Coronary artery (tissue), 2 donors: Measurements from ENCODE around the gene PAX5.

Experiments used
- DNase-seq: peaks from one replicate; pipeline ENCODE4 v3.0.0-alpha.2; 2017; ENCODE audit warnings: low spot score
- H3K27ac ChIP-seq, 2 donors: fragments of 200-600 bp; sonication (generic); one replicate each; pipeline ENCODE4 v1.5.1; 2016 to 2019
- H3K4me3 ChIP-seq: fragments of 200-600 bp; sonication (generic); 2 replicates; pipeline ENCODE4 v1.5.1; 2016; ENCODE audit warnings: mild to moderate bottlenecking, moderate library complexity
- TF ChIP-seq, protein P1 (sequence below): fragments of 200-600 bp; sonication (generic); IDR thresholded peaks from one replicate; pipeline ENCODE4 v1.5.1; 2019; ENCODE audit warnings: antibody characterized with exemption

The PAX5 gene

DNA sequence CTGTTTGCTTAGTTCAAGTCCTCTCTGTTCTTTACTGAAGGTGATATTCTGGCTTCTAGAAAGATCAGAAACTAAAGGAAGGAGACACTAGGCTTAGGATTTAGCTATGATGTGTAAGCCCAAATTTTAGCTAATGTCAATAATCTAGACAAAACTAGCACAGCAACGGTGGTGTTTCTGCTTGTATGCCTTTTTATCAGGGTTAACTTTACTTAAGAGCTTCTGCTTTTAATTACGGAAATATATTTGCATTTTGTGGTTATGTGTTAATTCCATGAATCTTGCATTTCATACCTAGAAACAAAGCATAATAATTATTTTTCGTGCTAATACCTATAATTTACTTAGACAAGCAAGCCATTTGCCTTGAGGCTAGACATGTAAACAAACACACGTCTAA lies 96.1 kb downstream of the PAX5 start:
- TF ChIP-seq, protein P1, sequence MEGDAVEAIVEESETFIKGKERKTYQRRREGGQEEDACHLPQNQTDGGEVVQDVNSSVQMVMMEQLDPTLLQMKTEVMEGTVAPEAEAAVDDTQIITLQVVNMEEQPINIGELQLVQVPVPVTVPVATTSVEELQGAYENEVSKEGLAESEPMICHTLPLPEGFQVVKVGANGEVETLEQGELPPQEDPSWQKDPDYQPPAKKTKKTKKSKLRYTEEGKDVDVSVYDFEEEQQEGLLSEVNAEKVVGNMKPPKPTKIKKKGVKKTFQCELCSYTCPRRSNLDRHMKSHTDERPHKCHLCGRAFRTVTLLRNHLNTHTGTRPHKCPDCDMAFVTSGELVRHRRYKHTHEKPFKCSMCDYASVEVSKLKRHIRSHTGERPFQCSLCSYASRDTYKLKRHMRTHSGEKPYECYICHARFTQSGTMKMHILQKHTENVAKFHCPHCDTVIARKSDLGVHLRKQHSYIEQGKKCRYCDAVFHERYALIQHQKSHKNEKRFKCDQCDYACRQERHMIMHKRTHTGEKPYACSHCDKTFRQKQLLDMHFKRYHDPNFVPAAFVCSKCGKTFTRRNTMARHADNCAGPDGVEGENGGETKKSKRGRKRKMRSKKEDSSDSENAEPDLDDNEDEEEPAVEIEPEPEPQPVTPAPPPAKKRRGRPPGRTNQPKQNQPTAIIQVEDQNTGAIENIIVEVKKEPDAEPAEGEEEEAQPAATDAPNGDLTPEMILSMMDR, result no peak
- Histone ChIP-seq H3K4me3 (no peak overlapping the region), H3K27ac (no peak overlapping the region)
- DNase-seq, result no peak

DNA sequence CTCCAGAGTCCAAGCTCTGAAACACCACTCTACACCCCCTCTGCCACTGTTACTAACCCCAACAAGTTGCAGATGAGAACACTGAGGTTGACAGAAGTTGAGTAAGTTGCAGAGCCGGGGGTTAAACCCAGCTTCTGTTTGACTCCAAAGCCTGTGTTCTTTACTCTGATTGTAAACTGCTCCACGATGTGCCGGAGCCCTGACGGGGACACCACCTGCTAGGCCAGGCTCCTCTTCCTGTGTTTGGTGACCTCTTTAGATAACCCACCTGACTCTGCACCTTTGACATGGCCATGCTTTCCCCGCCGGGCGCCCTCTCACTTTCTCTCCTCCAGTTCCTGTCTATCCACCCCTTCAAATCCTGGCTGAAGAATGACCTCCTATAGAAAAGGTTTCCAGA lies 96.7 kb downstream of the PAX5 start:
- TF ChIP-seq, protein P1, result no peak
- no peak overlapping the region for H3K27ac ChIP-seq
- H3K4me3 ChIP-seq, result no peak overlapping the region
- DNase-seq, result peak; percentile 63

DNA sequence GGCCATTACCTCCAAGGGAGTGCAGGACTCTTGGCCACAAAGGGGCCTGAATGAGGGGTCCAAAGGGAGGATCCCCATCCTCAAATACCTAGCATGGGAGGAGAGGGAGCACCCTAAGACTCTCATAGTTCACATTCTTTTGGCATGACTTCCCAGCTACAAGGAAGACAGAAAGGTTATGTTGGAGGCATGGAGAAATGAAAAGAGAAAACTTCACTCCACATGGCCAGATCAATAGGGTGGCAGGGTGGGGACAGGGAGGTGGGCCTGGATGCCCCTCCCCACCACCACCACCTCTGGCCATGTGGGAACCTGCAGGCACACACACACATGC lies 97.6 kb downstream of the PAX5 start:
- no peak overlapping the region for H3K4me3 ChIP-seq
- peak; percentile 33 for DNase-seq
- H3K27ac ChIP-seq, result no peak overlapping the region
- TF ChIP-seq, protein P1, result no peak

DNA sequence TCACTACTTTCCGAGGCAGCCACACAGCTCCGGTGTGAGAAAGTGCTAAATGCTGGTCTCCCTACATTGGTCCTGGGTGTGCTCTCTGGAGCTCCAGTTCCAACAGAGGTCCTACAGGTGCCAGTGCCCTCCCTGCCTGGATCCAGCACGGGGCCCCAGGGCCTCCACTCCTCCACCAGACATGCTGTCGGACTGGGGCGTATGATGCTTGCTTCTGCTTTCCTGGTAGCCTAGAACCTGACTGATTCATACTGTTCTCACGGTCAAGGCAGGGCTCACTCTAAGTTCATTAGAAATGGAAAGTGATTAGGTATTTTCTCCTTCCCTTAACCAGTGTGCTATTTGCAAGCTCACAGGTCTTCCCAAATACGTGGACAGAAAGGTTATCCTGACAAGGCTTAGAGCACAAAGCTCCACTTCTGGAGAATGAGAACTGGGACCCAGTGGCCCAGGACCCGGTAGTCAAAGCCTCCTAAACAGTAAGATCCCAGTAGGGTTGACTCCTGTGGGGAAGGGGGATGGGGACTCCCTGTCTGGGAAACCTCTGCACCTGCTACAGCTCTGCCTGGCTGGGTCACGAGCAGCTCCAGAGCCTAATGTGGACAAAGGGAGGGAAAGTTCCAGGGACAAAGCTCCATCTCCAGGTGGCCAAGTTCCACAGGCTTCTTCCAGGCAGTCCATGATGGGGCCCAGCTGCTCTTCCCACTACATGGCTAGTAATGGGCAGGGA lies 98.1 kb downstream of the PAX5 start:
- no peak overlapping the region for H3K27ac ChIP-seq
- peak; percentile 54 for DNase-seq

DNA sequence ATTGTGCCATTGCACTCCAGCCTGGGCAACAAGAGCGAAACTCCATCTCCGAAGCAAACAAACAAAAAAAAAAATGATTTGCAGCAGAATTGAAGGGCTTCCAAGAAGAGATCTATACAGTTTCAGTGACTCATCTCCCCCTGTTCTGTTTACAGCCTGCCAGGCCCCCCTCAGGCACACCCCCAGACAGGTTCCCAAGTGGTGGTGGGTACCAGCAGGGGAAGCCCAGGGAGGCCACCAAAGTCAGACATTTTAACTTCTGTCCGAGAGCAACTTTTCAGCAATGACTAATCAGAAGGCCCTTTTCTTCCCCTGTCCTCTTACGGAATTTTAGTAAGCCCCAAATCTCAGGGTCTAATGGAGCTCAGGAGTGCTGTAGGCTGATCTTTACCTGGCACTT lies 98.7 kb downstream of the PAX5 start:
- DNase-seq, result peak; percentile 21

More for the DNA sequence above, 98.1 kb downstream of the PAX5 start:
- H3K4me3 ChIP-seq, result no peak overlapping the region
- TF ChIP-seq, protein P1, result no peak

DNA sequence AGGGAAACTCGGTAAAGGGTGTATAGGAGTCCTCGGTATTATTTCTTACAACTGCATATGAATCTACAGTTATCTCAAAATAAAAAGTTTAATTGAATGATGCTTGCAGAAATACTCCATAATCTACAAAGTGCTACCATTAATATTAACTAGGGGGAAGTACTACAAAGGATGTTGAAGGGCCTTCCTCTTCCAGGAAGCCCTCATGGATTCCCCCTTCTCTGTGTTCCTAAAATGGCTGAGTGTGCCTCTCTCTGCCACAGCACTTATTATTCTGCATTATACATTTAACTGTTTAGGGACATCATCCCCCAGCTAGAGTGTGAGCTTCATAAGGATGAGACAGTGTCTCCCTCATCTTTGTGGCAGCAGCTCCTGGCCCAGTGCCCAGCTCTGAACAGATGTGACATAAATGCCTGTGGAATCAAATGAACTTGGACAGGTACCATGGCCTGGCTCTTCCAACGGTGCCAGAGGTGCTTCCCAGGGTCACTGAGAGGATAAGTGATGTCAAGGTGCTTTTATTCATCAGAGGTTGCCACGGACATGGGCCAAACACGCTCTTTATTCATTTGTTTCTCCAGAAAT lies 99.5 kb downstream of the PAX5 start:
- DNase-seq, result peak; percentile 16
- Histone ChIP-seq H3K4me3 (no peak overlapping the region), H3K27ac (no peak overlapping the region)
- TF ChIP-seq, protein P1, result no peak

More for the DNA sequence above, 98.7 kb downstream of the PAX5 start:
- TF ChIP-seq, protein P1, result no peak
- H3K4me3 ChIP-seq, result no peak overlapping the region
- H3K27ac ChIP-seq, result no peak overlapping the region

DNA sequence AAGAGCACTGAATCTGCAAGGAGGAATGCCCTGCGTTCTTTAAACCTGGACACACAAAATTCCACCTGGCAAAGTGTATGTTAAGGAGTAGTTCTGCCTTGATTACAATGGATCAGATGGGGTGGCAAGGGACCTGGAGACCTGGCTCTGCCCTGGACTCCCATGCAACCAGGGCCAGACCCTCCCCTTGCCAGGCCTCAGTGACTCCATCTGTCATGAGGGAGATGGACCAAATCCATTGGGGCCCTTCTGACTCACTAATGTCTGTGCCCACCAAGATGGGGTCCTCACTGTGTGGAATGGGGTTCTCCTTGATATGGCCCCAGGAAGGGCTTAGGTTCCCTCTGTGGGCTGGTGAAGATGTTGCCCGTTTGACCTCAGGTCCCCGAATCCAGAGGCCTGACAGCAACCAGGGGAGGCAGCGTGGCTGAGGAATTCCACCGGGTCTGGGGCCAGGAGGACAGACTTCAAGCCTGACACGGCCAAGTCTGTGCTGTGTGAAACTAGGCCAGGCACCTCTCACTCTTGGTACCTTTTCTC lies 100.3 kb downstream of the PAX5 start:
- H3K4me3 ChIP-seq, result no peak overlapping the region
- TF ChIP-seq, protein P1, result no peak
- no peak overlapping the region for H3K27ac ChIP-seq
- DNase-seq, result peak; percentile 38
